ENCODE results near the gene CLCNKA. TPM values are rescaled to one million over a fixed set of nuclear protein-coding genes. Genes with fewer than 3 reads are reported as not detected.
"Not testable (repeated sequence)": the region's sequence is repeated elsewhere in the genome, so short reads cannot be mapped to it uniquely, and the experiment has no call there.

Gene CLCNKA
- total RNA-seq, 2 donors from 2014 or later = 0.26 to 0.38 TPM

GRCh38 chr1:15994590-15995351 is 27.1 kb upstream of the CLCNKA start:
- ATAC-seq = peak; percentile 84 to 89
- DNase-seq = peak; percentile 81
- intact Hi-C loops (cut with DNase I) = loop anchor here (5.0 kb wide), 2 partner anchors 187 to 202 kb away; partner anchors contain the start of gene UQCRHL (in 1 of the 2)

- DNase-seq (no peak), ATAC-seq (no peak)
- intact Hi-C loops (cut with DNase I) = no loop called here
These were observed 24.7 kb upstream of the CLCNKA start for GRCh38 chr1:15997076-15997585.

GRCh38 chr1:15997637-15998280 is 24.1 kb upstream of the CLCNKA start:
- intact Hi-C loops (cut with DNase I) = no loop called here
- ATAC-seq (no peak), DNase-seq (no peak)

DNA sequence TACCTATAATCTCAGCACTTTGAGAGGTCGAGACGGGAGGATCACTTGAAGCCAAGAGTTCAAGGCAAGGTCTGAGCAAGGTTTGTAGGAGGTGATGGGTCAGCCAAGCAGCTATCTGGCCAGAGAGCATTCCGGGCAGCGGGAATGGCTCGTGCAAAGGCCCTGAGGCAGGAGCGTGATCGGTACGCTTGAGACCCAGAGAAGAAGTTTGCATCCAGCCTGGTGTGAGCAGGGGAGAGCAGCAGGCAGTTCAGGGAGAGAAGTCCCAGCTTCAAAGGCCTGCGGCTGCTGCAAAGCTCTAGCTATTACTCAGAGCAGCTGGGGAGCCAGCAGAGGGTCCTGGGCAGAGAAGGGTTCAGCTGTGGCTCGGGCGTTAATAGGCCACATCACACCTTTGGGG is 22.9 kb upstream of the CLCNKA start:
- intact Hi-C loops (cut with DNase I) = no loop called here
- ATAC-seq = no peak
- no peak for DNase-seq

DNA sequence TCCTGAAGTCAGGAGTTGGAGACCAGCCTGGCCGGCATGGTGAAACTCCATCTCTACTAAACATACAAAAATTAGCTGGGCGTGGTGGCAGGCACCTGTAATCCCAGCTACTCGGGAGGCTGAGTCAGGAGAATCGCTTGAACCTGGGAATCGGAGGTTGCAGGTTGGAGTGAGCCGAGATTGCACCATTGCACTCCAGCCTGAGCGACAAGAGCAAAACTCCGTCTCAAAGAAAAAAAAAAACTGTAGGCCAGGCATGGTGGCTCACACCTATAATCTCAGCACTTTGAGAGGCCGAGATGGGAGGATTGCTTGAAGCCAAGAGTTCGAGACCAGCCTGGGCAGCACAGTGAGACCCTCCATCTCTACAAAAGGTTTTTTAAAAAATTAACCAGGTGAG is 20.6 kb upstream of the CLCNKA start:
- ATAC-seq, DNase-seq: not testable (repeated sequence)
- intact Hi-C loops (cut with DNase I) = loop anchor here (5.0 to 10.0 kb wide), 2 partner anchors 41 to 54 kb away; partner anchors contain the start of gene CLCNKB (in 1 of the 2)

GRCh38 chr1:16005597-16005996 is 16.2 kb upstream of the CLCNKA start:
- intact Hi-C loops (cut with DNase I) = loop anchor here in 1 of 2 donors (10.0 kb wide), 1 partner anchor 49 kb away; no protein-coding TSS in a partner anchor
- no peak for ATAC-seq

GRCh38 chr1:16006010-16006409 is 15.8 kb upstream of the CLCNKA start:
- intact Hi-C loops (cut with DNase I) = loop anchor here in 1 of 2 donors (10.0 kb wide), 1 partner anchor 49 kb away; no protein-coding TSS in a partner anchor
- ATAC-seq = no peak
- no peak for DNase-seq

More at GRCh38 chr1:16005597-16005996, 16.2 kb upstream of the CLCNKA start:
- DNase-seq = no peak

- DNase-seq (no peak), ATAC-seq (no peak)
- intact Hi-C loops (cut with DNase I) = loop anchor here in 1 of 2 donors (10.0 kb wide), 1 partner anchor 48 kb away; no protein-coding TSS in a partner anchor
These were observed 15.0 kb upstream of the CLCNKA start for GRCh38 chr1:16006552-16007485.

DNA sequence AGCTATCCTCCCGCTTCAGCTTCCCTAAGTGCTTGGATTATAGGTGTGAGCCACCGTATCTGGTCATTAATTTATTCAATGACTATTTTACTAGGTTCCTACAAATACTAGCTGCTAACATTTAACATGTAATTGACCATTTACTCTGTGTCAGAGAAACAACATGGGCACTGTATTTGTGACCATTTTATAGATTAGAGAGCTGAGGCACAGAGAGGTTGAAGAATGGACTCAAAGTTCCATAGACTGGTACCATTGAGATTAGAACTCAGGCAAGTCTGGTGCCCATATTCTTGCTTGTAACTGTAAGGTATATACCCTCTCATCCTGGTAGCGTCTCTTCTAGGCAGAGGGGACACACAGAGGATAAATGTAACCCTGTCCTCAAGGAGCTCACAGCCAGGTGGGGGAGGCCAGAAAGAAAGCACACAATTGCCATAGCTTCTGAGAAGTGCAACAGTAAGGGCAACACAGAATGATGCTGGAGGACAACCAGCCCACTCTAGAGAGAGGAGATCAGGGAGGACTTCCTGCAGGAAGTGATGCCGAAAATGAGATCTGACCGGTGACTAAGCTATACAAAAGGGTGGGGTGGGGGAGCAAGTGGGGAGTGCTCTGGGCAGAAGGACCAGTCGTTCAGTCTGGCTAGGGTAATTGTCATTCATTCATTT is 14.0 kb upstream of the CLCNKA start:
- DNase-seq = no peak
- no peak for ATAC-seq
- intact Hi-C loops (cut with DNase I) = loop anchor here in 1 of 2 donors (10.0 kb wide), 1 partner anchor 47 kb away; no protein-coding TSS in a partner anchor

- peak; percentile 7 to 19 for ATAC-seq
- peak; percentile 83 for DNase-seq
- intact Hi-C loops (cut with DNase I) = loop anchor here (1.0 to 10.0 kb wide), 3 partner anchors 23 to 47 kb away; no protein-coding TSS in a partner anchor
These were observed 12.8 kb upstream of the CLCNKA start for GRCh38 chr1:16009030-16009460.

DNA sequence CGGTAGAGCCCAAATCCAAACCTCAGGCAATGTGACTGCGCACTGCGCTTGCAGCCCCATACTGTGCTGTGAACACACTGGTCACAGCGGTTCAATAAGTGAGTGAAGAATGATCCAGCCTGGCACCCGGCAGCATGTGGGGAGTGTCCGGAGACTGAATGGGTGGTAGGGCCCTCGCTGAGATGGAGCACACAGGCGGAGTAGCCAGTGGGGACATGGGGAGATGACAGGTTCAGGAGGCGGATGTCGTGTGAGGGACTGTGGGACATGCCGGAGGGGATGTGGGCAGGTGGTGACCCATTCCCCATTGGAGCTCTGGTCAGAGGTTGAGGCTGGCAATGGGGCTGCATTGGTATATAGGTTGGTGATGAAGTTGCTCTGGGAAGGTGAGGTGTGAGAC is 12.2 kb upstream of the CLCNKA start:
- DNase-seq (no peak), ATAC-seq (no peak)
- intact Hi-C loops (cut with DNase I) = loop anchor here (1.0 to 10.0 kb wide), 3 partner anchors 23 to 47 kb away; no protein-coding TSS in a partner anchor

GRCh38 chr1:16010837-16011236 is 11.0 kb upstream of the CLCNKA start:
- DNase-seq (no peak), ATAC-seq (no peak)
- intact Hi-C loops (cut with DNase I) = no loop called here

- DNase-seq (no peak), ATAC-seq (no peak)
- intact Hi-C loops (cut with DNase I) = no loop called here
These were observed 9.8 kb upstream of the CLCNKA start for GRCh38 chr1:16011936-16012589.

DNA sequence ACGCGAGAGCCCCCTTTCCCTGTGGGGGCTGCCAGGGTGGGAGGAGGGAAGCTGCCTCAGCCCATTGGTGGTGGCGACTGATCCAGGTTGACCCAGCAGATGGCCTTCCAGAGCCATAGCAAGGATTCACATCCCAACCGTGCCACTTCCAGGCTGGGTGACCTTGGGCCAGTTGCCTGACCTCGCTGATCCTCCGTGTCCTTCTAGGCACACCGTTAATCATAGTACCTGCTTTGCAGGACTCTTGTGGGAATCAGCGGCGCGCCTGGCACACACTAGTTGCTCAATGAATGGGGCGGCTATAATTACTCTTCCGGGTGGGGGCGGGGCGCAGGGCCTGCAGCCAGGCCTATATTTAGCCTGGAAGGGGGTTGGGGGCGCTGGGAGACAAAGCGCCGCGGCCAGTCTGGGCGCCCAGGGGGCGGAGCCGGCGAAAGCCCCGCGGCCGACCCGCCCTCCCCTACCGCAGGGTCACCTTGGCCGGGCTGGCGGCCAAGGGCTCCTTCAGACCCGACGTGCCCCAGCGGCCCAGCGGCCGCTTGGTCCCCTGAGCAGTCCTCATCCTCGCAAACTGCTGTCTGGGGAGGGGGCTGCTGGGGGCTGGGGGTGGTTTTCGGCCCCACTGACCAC is 9.1 kb upstream of the CLCNKA start:
- ATAC-seq = peak; percentile 52 to 66

GRCh38 chr1:16013220-16013907 is 8.5 kb upstream of the CLCNKA start:
- peak; percentile 82 for DNase-seq
- intact Hi-C loops (cut with DNase I) = no loop called here

More for the DNA sequence above, 9.1 kb upstream of the CLCNKA start:
- intact Hi-C loops (cut with DNase I) = no loop called here
- peak; percentile 83 for DNase-seq

GRCh38 chr1:16013908-16014258 is 8.0 kb upstream of the CLCNKA start:
- DNase-seq (no peak), ATAC-seq (no peak)
- intact Hi-C loops (cut with DNase I) = no loop called here

More at GRCh38 chr1:16013220-16013907, 8.5 kb upstream of the CLCNKA start:
- ATAC-seq = peak; percentile 51 to 55

All from left cardiac atrium (tissue), 4 donors.